Neuronal stem cell (in vitro differentiated cells): ENCODE data around the gene LRP2BP.

ENCODE experiments used
- DNase-seq: peaks from one replicate; pipeline ENCODE4 v3.0.0-alpha.2; 2013; ENCODE audit warnings: low spot score
- H2AFZ ChIP-seq: one replicate; pipeline ENCODE4 v1.6.1; 2013; ENCODE audit warnings: mild to moderate bottlenecking, low read length, inconsistent platforms
- H2AK5ac ChIP-seq: 2 replicates; pipeline ENCODE4 v1.6.1; 2013; ENCODE audit warnings: low read depth, mild to moderate bottlenecking, inconsistent platforms, low read length, moderate library complexity, mixed read lengths
- H2BK120ac ChIP-seq: 2 replicates; pipeline ENCODE4 v1.6.1; 2013; ENCODE audit warnings: low read depth, mild to moderate bottlenecking, inconsistent platforms, low read length, moderate library complexity, mixed read lengths
- H2BK12ac ChIP-seq: one replicate; pipeline ENCODE4 v1.6.1; 2013; ENCODE audit warnings: low read length, inconsistent platforms
- H2BK15ac ChIP-seq: 2 replicates; pipeline ENCODE4 v1.6.1; 2013; ENCODE audit warnings: mild to moderate bottlenecking, low read length, inconsistent platforms, mixed read lengths
- H2BK5ac ChIP-seq: one replicate; pipeline ENCODE4 v1.6.1; 2013; ENCODE audit warnings: inconsistent platforms, mild to moderate bottlenecking, low read length, moderate library complexity
- H3K14ac ChIP-seq: one replicate; pipeline ENCODE4 v1.6.1; 2013; ENCODE audit warnings: low read length, inconsistent platforms
- H3K18ac ChIP-seq: 2 replicates; pipeline ENCODE4 v1.6.1; 2013; ENCODE audit warnings: low read length, inconsistent platforms
- H3K23ac ChIP-seq: 2 replicates; pipeline ENCODE4 v1.6.1; 2013; ENCODE audit warnings: low read depth, mild to moderate bottlenecking, mixed read lengths, low read length, inconsistent platforms; ENCODE audit not compliant: poor library complexity
- H3K27ac ChIP-seq: replicated peaks from 3 replicates; pipeline ENCODE4 v1.5.1; 2013; ENCODE audit warnings: low read length, inconsistent platforms
- H3K27me3 ChIP-seq, 3 experiments: 2 replicates each; pipeline ENCODE4 v1.6.1; 2013; ENCODE audit warnings: low read length in 3 of 3, mild to moderate bottlenecking in 2 of 3, inconsistent platforms in 1 of 3, low read depth in 1 of 3, mixed read lengths in 1 of 3, moderate library complexity in 1 of 3; ENCODE audit not compliant: control insufficient read depth in 3 of 3, insufficient read depth in 3 of 3
- H3K36me3 ChIP-seq, 2 donors: replicated peaks in 1 of 2; 2 replicates each; pipeline ENCODE4 v1.6.1; 2013; ENCODE audit warnings: low read length in 2 of 2; ENCODE audit not compliant: control insufficient read depth in 2 of 2, insufficient read depth in 2 of 2
- H3K4ac ChIP-seq: 2 replicates; pipeline ENCODE4 v1.6.1; 2013; ENCODE audit warnings: inconsistent platforms, mild to moderate bottlenecking, low read length, moderate library complexity
- H3K4me1 ChIP-seq, 2 donors: 1 replicate in 1 of 2; 2 replicates in 1 of 2; pipeline ENCODE4 v1.6.1; 2013; ENCODE audit warnings: low read length in 2 of 2, low read depth in 1 of 2; ENCODE audit not compliant: control insufficient read depth in 2 of 2, insufficient read depth in 1 of 2
- H3K4me2 ChIP-seq: one replicate; pipeline ENCODE4 v1.6.1; 2013; ENCODE audit warnings: mild to moderate bottlenecking, low read length, inconsistent platforms; ENCODE audit not compliant: insufficient read depth, poor library complexity, severe bottlenecking
- H3K4me3 ChIP-seq, 2 donors: 2 replicates each; pipeline ENCODE4 v1.5.1; 2013; ENCODE audit warnings: low read length in 2 of 2, mild to moderate bottlenecking in 2 of 2, inconsistent platforms in 1 of 2, moderate library complexity in 1 of 2
- H3K79me1 ChIP-seq: one replicate; pipeline ENCODE4 v1.6.1; 2013; ENCODE audit warnings: low read depth, mild to moderate bottlenecking, inconsistent platforms, low read length, moderate library complexity
- H3K9ac ChIP-seq: one replicate; pipeline ENCODE4 v1.6.1; 2013; ENCODE audit warnings: mild to moderate bottlenecking, low read depth, low read length, inconsistent platforms; ENCODE audit not compliant: poor library complexity
- H3K9me3 ChIP-seq, 2 donors: replicated peaks in 1 of 2; 2 replicates each; pipeline versions ENCODE3 to v1.6.1; 2013; ENCODE audit warnings: low read length in 2 of 2, mild to moderate bottlenecking in 2 of 2, inconsistent platforms in 1 of 2, low read depth in 1 of 2, mixed read lengths in 1 of 2, moderate library complexity in 1 of 2; ENCODE audit not compliant: control insufficient read depth in 2 of 2, insufficient read depth in 1 of 2
- H4K8ac ChIP-seq: one replicate; pipeline ENCODE4 v1.6.1; 2013; ENCODE audit warnings: low read depth, mild to moderate bottlenecking, inconsistent platforms, low read length, moderate library complexity
- H4K91ac ChIP-seq: one replicate; pipeline ENCODE4 v1.6.1; 2013; ENCODE audit warnings: low read length, low read depth, mild to moderate bottlenecking, inconsistent platforms; ENCODE audit not compliant: poor library complexity
- WGBS, 2 donors: extraction: QIAGEN DNeasy Blood & Tissue Kit; methylation state at CpG; one replicate each; pipeline ENCODE4 v1.1.7; 2013; ENCODE audit warnings: missing lambda C conversion rate in 2 of 2, mixed read lengths in 1 of 2; ENCODE audit not compliant: insufficient read length in 2 of 2, insufficient replicate concordance in 1 of 2; ENCODE audit errors: extremely low coverage in 2 of 2; 5-methylcytosine and 5-hydroxymethylcytosine counted together

LRP2BP gene

DNA sequence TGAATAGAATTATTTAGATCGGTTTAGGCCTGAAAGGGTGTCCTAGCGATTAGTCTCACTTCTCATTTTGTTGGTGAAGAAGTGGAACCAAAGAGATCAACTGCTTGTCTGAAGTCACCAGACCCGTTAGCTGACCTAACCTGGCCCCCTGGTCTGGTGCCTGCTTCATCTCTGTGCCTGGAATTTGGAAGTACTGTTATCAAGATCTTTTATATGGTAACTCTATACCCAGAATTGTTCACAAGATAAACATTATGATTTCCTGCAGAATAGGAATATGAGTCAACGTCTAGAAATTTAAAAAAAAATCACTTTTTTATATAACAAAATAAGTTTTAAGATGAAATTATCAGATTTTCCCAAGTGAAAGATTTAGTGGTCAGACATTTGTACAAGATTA, 37.2 kb downstream of the LRP2BP start:
- no peak overlapping the region for H2BK15ac ChIP-seq
- H4K91ac ChIP-seq = no peak overlapping the region
- no peaks in the 10 kb centered on the region for H3K79me1 ChIP-seq
- H2BK120ac ChIP-seq = no peak overlapping the region
- no peak overlapping the region for H2BK12ac ChIP-seq
- WGBS, 2 donors = no CpG with 5 or more reads among the region's 4 CpGs
- no peak overlapping the region for H3K4me2 ChIP-seq
- H3K9ac ChIP-seq = no peak overlapping the region
- H3K23ac ChIP-seq = no peak overlapping the region
- H3K4me3 ChIP-seq = no peak overlapping the region
- H3K27ac ChIP-seq = no peak overlapping the region
- no peak overlapping the region for H2BK5ac ChIP-seq
- H3K4ac ChIP-seq = no peak overlapping the region
- no peaks in the 10 kb centered on the region for H3K4me1 ChIP-seq
- H2AK5ac ChIP-seq = no peak overlapping the region
- no peak for DNase-seq
- H4K8ac ChIP-seq = no peak overlapping the region
- H3K18ac ChIP-seq = no peak overlapping the region
- no peak overlapping the region for H2AFZ ChIP-seq
- no peaks in the 10 kb centered on the region for H3K27me3 ChIP-seq
- no peak overlapping the region for H3K14ac ChIP-seq
- peaks cover 0 to 20% of the 10 kb centered on the region in 2 donors for H3K36me3 ChIP-seq
- H3K9me3 ChIP-seq = no peaks in the 10 kb centered on the region

DNA sequence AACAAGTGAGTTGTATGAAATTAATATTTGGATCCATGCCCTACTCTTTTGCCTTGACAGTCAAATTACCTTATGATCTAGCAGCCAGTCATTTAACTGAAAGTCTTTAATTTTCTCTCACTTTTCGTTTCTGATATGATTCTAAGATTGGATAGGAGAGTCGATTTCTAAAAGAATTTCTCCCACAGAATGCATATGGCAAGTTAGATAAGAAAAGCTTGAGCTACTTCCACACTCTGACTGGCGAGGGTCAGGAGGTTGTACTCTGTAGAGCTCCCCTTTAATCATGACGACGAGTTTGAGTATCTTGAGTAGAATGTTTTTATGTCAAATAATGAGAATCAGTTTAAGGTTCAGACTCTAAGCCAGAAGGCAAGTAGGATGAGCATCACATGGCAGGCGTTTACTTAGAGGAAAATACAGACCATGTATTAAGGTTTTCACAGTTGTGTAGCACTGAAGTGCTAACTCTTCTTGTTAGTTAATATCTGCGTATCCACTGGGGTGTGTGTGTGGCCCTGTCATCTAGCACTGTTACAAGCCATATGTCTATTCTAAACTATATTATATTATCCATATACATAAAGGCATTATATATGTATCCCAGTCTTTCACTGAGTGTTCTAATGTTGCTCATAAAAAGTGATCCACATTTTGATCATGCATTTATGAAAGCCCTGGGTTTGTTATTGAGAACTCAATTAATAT, 37.8 kb downstream of the LRP2BP start:
- H2BK5ac ChIP-seq = no peak overlapping the region
- H3K18ac ChIP-seq = no peak overlapping the region
- H3K79me1 ChIP-seq = no peaks in the 10 kb centered on the region
- peaks cover 0 to 16% of the 10 kb centered on the region in 2 donors for H3K36me3 ChIP-seq
- H4K91ac ChIP-seq = no peak overlapping the region
- no CpG with 5 or more reads among the region's 7 CpGs for WGBS, 2 donors
- no peak overlapping the region for H3K4me3 ChIP-seq
- H2AK5ac ChIP-seq = no peak overlapping the region
- H3K9me3 ChIP-seq = no peaks in the 10 kb centered on the region
- no peak overlapping the region for H2AFZ ChIP-seq
- no peaks in the 10 kb centered on the region for H3K4me1 ChIP-seq
- no peak overlapping the region for H3K14ac ChIP-seq
- no peak overlapping the region for H3K27ac ChIP-seq
- H3K9ac ChIP-seq = no peak overlapping the region
- no peak overlapping the region for H2BK15ac ChIP-seq
- H3K4me2 ChIP-seq = no peak overlapping the region
- no peak overlapping the region for H3K23ac ChIP-seq
- no peak overlapping the region for H2BK12ac ChIP-seq
- DNase-seq = no peak
- no peaks in the 10 kb centered on the region for H3K27me3 ChIP-seq
- H3K4ac ChIP-seq = no peak overlapping the region
- H4K8ac ChIP-seq = no peak overlapping the region
- no peak overlapping the region for H2BK120ac ChIP-seq

- Histone ChIP-seq H2BK15ac (no peak overlapping the region), H4K91ac (no peak overlapping the region), H2AK5ac (no peak overlapping the region), H3K14ac (no peak overlapping the region), H2AFZ (no peak overlapping the region), H2BK12ac (no peak overlapping the region), H3K4me1 (no peaks in the 10 kb centered on the region), H3K9ac (no peak overlapping the region), H3K4me3 (no peak overlapping the region), H3K79me1 (no peaks in the 10 kb centered on the region), H3K9me3 (no peaks in the 10 kb centered on the region), H3K18ac (no peak overlapping the region), H3K4ac (no peak overlapping the region), H4K8ac (no peak overlapping the region), H2BK5ac (no peak overlapping the region), H3K23ac (no peak overlapping the region), H3K4me2 (no peak overlapping the region), H3K36me3 (peaks cover 5 to 19% of the 10 kb centered on the region in 2 donors), H3K27ac (no peak overlapping the region), H3K27me3 (no peaks in the 10 kb centered on the region), H2BK120ac (no peak overlapping the region)
- WGBS, 2 donors = no CpG with 5 or more reads among the region's 5 CpGs
- no peak for DNase-seq
Observed at GRCh38 chr4:185357211-185357610, 38.5 kb downstream of the LRP2BP start.

- WGBS, 2 donors = no CpG with 5 or more reads among the region's 2 CpGs
- Histone ChIP-seq H2BK120ac (no peak overlapping the region), H3K14ac (no peak overlapping the region), H2AFZ (no peak overlapping the region), H2BK5ac (peak overlapping the region; percentile 63), H3K36me3 (peaks cover 12 to 41% of the 10 kb centered on the region in 2 donors), H3K79me1 (no peaks in the 10 kb centered on the region), H3K27me3 (no peaks in the 10 kb centered on the region), H3K9ac (peak overlapping the region; percentile 51), H3K23ac (no peak overlapping the region), H3K4me1 (no peaks in the 10 kb centered on the region), H3K9me3 (no peaks in the 10 kb centered on the region), H2BK15ac (no peak overlapping the region), H4K8ac (no peak overlapping the region), H2AK5ac (no peak overlapping the region), H3K18ac (no peak overlapping the region), H3K4me3 (no peak overlapping the region), H2BK12ac (no peak overlapping the region), H4K91ac (no peak overlapping the region), H3K4ac (peak overlapping the region; percentile 90), H3K4me2 (no peak overlapping the region), H3K27ac (no peak overlapping the region)
- no peak for DNase-seq
Observed at GRCh38 chr4:185352741-185353140, 43.0 kb downstream of the LRP2BP start.
